Psoas muscle (tissue), 8 donors: Measurements from ENCODE around the gene HMGN3. TPM values are rescaled to one million over a fixed set of nuclear protein-coding genes. Genes with fewer than 3 reads are reported as not detected.

Experiments
- ATAC-seq, 4 donors: fragments of 200-7000 bp; cut with Tn5 transposase; one replicate each; pipeline ENCODE4 v1.9.1; 2020; ENCODE audit warnings: moderate library complexity in 3 of 4, mild to moderate bottlenecking in 2 of 4
- DNase-seq, 2 donors: peaks; one replicate each; pipeline ENCODE4 v3.0.0-alpha.2; 2020
- H3K27ac ChIP-seq: fragments of 200-600 bp; one replicate; pipeline ENCODE4 v1.8.0; 2022
- H3K27me3 ChIP-seq, 3 donors: fragments of 200-600 bp in 1 of 3; one replicate each; pipeline versions ENCODE4 v1.6.1 to v1.8.0; 2013 to 2022; ENCODE audit warnings: low read length in 2 of 3, mild to moderate bottlenecking in 2 of 3, moderate library complexity in 1 of 3; ENCODE audit not compliant: insufficient read depth in 3 of 3
- H3K36me3 ChIP-seq, 2 donors: fragments of 200-600 bp in 1 of 2; one replicate each; pipeline versions ENCODE4 v1.6.1 to v1.8.0; 2013 to 2022; ENCODE audit warnings: low read depth in 1 of 2, mild to moderate bottlenecking in 1 of 2, moderate library complexity in 1 of 2; ENCODE audit not compliant: insufficient read depth in 1 of 2
- H3K4me1 ChIP-seq: fragments of 200-600 bp; one replicate; pipeline ENCODE4 v1.8.0; 2022
- H3K4me3 ChIP-seq: fragments of 200-600 bp; one replicate; pipeline ENCODE4 v1.8.0; 2022; ENCODE audit warnings: mild to moderate bottlenecking
- H3K9me3 ChIP-seq: fragments of 200-600 bp; one replicate; pipeline ENCODE4 v1.8.0; 2022
- WGBS, 3 donors: extraction: QIAGEN DNeasy Blood & Tissue Kit; methylation state at CpG; one replicate each; pipeline versions ENCODE4 v1.1.6 to v1.1.7; 2013; 5-methylcytosine and 5-hydroxymethylcytosine counted together
- intact Hi-C, 2 donors: fragments of 100-400 bp; cut with DNase I; formaldehyde crosslinking; loops; one replicate each; pipeline versions ENCODE4 v1.11.0 to v1.14.2; 2022
- long read RNA-seq, 2 donors: library from polyadenylated mRNA; unstranded; transcript quantifications; one replicate each; pipeline ENCODE4 v2.0.0, GENCODE V29; 2021
- polyA plus RNA-seq, 3 donors: library from polyadenylated mRNA; stranded (reverse); fragments of 200-250 nt; gene quantifications; one replicate each; pipeline ENCODE4 v1.2.3, GENCODE V29; 2013
- total RNA-seq, 4 donors: library from RNA; stranded (reverse); fragmentation: NEBNext Ultra II Directional in 2 of 4; extraction: Animal tissue kit (Norgen Biotek cat#: 25700) in 2 of 4; gene quantifications; one replicate each; pipeline versions ENCODE4 v1.2.1 to v1.2.4, GENCODE V29; 2021 to 2023
- TF ChIP-seq, protein P1 (sequence below): fragments of 200-600 bp; IDR thresholded peaks from one replicate; pipeline ENCODE4 v1.8.0; 2022; ENCODE audit warnings: antibody characterized with exemption
- donor health status: healthy with polysubstance abuse.
- donor health status: DM: no; HTN: no; CAD: no; lungs with moderate emphysema.
- donor health status: Bipolar disorder and iron deficiency.
- donor health status: healthy.
- donor health status: DM: yes; HTN: yes; CAD: no.
- donor health status: DM: no; HTN: no; CAD: no.
- donor health status: DM: no; HTN: no; CAD: no.
- donor health status: DM: yes; HTN: yes; CAD: no.

Gene HMGN3
- total RNA-seq = 10 to 100 TPM; 29.2 to 50.1 (median 38.8) TPM
- 10 to 100 TPM; 20.5 to 42.3 (median 38.6) TPM for polyA plus RNA-seq
- long read RNA-seq, donor 1, partial matches to known transcripts = 1 of 25 reads
- long read RNA-seq, donor 1, other reads (novel, unspliced or antisense) = 19 of 25 reads
- long read RNA-seq, donor 2, partial matches to known transcripts = 10 of 45 reads
- long read RNA-seq, donor 2, other reads (novel, unspliced or antisense) = 30 of 45 reads

DNA sequence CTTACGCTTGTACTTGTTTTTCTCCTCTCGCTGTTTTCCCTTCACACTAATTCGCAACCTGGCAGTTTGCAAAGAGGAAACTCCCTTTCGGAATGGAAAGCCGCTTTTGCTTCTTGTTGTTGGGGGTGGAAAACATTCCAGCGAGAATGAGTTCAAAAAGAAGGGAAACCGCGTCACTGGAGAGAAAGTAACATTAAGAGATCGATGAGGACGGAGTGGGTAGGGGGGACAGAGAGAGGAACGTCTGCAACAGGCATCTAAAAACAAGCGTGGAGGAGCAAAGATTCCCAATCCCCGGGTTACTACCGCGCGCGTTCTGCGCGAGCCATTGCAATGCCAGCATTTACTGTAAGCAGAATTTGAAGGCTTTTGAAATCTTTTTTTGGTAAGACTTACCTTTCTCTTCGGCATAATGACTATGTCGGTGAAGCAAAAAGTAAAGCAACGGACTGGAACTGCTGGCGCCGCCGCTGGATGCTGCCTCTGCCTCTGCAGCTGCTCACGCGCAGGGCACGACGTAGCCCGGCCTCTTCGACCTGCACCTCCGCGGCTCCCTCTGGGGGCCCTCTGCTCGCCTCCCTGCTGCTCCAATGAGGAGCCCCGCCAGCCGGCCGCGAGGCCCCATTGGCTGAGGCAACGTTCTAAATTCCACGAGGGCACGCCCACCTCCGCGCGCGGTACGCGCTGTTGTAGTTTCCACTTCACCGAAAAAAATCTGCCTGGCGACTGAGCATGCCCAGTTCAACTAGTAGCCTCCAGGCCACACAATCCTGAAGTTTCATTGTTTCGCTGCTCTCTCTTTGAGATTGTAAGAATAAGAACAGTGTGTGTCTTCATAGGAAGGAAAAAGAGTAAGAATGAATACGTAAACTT is at the start of gene HMGN3:
TSS of gene HMGN3 (minus strand) at position 533 of the 873 bp plus-strand sequence.
- H3K27me3 ChIP-seq = no peaks in the 10 kb centered on the region
- peak within 1 kb of the TSS; percentile 87 for H3K4me3 ChIP-seq
- H3K27ac ChIP-seq = peak within 1 kb of the TSS; percentile 83
- WGBS, 3 donors = 3% methylated on average over 49 to 51 of the region's 51 CpGs
- peak; percentile 94 to 97 (median 95) for ATAC-seq
- H3K36me3 ChIP-seq = no peaks in the 10 kb centered on the region
- no peaks in the 10 kb centered on the region for H3K9me3 ChIP-seq
- H3K4me1 ChIP-seq = peaks cover 28% of the 10 kb centered on the region
- peak; percentile 97 for DNase-seq
- intact Hi-C loops = loop anchor here (5.0 to 10.0 kb wide), 3 partner anchors 157 to 303 kb away; partner anchors contain the start of genes LCA5 (in 2 of the 2) and PHIP (in 1 of the 2)
- TF ChIP-seq, protein P1, sequence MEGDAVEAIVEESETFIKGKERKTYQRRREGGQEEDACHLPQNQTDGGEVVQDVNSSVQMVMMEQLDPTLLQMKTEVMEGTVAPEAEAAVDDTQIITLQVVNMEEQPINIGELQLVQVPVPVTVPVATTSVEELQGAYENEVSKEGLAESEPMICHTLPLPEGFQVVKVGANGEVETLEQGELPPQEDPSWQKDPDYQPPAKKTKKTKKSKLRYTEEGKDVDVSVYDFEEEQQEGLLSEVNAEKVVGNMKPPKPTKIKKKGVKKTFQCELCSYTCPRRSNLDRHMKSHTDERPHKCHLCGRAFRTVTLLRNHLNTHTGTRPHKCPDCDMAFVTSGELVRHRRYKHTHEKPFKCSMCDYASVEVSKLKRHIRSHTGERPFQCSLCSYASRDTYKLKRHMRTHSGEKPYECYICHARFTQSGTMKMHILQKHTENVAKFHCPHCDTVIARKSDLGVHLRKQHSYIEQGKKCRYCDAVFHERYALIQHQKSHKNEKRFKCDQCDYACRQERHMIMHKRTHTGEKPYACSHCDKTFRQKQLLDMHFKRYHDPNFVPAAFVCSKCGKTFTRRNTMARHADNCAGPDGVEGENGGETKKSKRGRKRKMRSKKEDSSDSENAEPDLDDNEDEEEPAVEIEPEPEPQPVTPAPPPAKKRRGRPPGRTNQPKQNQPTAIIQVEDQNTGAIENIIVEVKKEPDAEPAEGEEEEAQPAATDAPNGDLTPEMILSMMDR = peak; percentile 22

DNA sequence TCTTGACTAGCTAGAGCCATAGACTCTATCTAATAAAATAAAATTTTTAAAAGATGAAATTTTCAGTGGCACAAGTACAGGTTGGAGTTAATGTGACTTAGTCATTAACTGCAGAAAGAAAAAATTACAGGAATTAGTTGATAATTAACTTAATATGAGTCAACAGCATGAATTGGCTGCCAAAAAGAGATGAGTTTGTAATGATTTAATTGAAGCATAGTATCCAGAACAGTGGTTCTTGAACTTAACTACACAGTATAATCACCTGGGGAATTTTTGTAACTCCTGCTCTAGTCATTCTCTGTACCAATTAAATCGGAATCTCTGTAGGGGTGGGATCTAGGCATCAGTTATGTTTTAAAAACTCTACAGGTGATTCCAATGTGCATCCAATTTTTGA is 46.3 kb upstream of the HMGN3 start:
- TF ChIP-seq, protein P1 = no peak

DNA sequence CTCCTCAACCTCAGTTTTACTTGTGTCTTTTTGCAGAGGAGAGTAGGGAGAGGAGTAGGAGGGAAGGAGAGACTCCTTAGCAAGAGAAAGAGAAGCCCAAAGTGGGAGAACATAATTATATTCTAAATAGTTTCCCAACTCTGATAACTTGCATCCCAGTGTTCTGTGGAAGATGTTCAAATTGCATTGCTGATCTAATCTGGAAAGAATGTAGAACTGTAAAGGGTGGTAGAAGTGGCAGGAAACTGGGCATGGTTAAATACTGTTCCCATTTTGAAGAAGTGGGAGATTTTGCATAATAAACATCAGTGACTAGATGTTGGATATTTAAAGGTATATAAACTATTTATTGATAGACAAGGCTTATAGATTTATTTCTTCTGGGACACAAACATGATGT is 42.6 kb upstream of the HMGN3 start:
- H3K36me3 ChIP-seq = no peaks in the 10 kb centered on the region
- TF ChIP-seq, protein P1 = no peak
- no peak overlapping the region for H3K4me3 ChIP-seq
- intact Hi-C loops = no loop called here
- ATAC-seq (no peak), DNase-seq (no peak)
- no peaks in the 10 kb centered on the region for H3K4me1 ChIP-seq
- H3K27ac ChIP-seq = no peak overlapping the region
- H3K27me3 ChIP-seq = peaks cover 0 to 2% (median 0%) of the 10 kb centered on the region in 3 donors
- peaks cover 6% of the 10 kb centered on the region for H3K9me3 ChIP-seq

More for the DNA sequence above, 46.3 kb upstream of the HMGN3 start:
- intact Hi-C loops = no loop called here
- ATAC-seq (no peak), DNase-seq (no peak)
- Histone ChIP-seq H3K36me3 (no peaks in the 10 kb centered on the region), H3K27ac (no peak overlapping the region), H3K27me3 (peaks cover 0 to 2% (median 0%) of the 10 kb centered on the region in 3 donors), H3K4me3 (no peak overlapping the region), H3K9me3 (peaks cover 6% of the 10 kb centered on the region), H3K4me1 (no peaks in the 10 kb centered on the region)
- 91 to 94% (median 92%) methylated on average over 1 of the region's 1 CpG for WGBS, 3 donors

DNA sequence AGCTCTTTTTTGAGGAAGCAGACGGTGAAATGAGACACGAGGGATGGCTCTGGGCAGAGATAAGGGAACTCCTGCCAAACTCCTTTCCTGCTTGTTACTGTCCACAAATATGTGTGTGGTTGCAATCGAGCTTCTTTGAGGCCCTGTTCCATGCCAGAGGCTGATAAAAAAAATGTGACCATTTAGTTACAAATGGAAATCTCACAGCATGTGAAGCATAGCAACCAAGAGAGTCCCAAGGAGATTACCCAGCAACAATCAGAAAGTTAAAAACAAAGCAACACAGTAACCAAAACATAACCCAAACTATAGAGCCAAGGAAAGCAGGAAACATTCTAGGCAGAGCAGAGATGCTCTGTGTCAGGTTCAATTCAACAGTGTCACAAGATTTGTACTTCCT is 35.4 kb upstream of the HMGN3 start:
- Histone ChIP-seq H3K4me1 (no peaks in the 10 kb centered on the region), H3K4me3 (no peak overlapping the region), H3K36me3 (no peaks in the 10 kb centered on the region), H3K27ac (no peak overlapping the region), H3K27me3 (no peaks in the 10 kb centered on the region), H3K9me3 (no peaks in the 10 kb centered on the region)
- TF ChIP-seq, protein P1 = no peak
- WGBS, 3 donors = 0 to 4% (median 4%) methylated on average over 3 of the region's 3 CpGs
- DNase-seq (no peak), ATAC-seq (no peak)
- intact Hi-C loops = no loop called here
